ENCODE measurements around the gene VPS13A. TPM values are rescaled to one million over a fixed set of nuclear protein-coding genes. Genes with fewer than 3 reads are reported as not detected.

The VPS13A gene
- total and polyA plus RNA-seq, 4 donors = 2.4 to 45.1 (median 22.6) TPM

DNA sequence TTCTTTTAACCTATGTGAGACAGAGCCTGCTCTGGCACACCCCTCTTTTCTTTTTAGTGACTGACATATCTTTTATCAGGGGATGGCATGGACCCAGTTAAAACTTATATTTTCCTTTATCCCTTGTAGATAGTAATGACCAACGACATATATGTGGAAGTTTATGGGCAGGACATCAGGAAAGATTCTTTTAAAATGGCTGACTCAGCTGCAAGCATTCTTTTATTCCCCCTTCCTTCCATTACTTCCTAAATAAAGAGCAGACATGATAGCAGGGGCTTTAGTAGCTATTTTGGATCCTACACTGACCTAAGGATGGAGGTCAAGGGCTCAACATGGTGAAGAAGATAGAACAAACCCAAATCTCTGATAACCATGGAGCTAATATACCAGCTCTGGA, 25.0 kb upstream of the VPS13A start:
- Histone ChIP-seq H3K4me1 (ENCODE audit: control insufficient read depth in 4 of 4, insufficient read depth in 4 of 4, low read length in 3 of 4) (no peaks in the 10 kb centered on the region), H3K9ac (ENCODE audit: low read depth in 1 of 2, low read length in 2 of 2) (no peak overlapping the region), H3K36me3 (ENCODE audit: control insufficient read depth in 4 of 4, insufficient read depth in 3 of 4, low read depth in 1 of 4, low read length in 3 of 4) (no peaks in the 10 kb centered on the region), H3K27ac (ENCODE audit: low read depth in 1 of 2, low read length in 2 of 2) (no peak overlapping the region), H3K27me3 (ENCODE audit: control insufficient read depth in 4 of 4, insufficient read depth in 4 of 4, low read length in 3 of 4) (no peaks in the 10 kb centered on the region), H3K4me3 (ENCODE audit: low read depth in 1 of 3, low read length in 3 of 3) (no peak overlapping the region), H3K9me3 (ENCODE audit: control insufficient read depth in 4 of 4, low read length in 3 of 4) (no peaks in the 10 kb centered on the region)
- TF ChIP-seq, protein P1, sequence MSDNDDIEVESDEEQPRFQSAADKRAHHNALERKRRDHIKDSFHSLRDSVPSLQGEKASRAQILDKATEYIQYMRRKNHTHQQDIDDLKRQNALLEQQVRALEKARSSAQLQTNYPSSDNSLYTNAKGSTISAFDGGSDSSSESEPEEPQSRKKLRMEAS (IDR thresholded peaks at IDR 0.05) = no peak
- TF ChIP-seq, protein P2, sequence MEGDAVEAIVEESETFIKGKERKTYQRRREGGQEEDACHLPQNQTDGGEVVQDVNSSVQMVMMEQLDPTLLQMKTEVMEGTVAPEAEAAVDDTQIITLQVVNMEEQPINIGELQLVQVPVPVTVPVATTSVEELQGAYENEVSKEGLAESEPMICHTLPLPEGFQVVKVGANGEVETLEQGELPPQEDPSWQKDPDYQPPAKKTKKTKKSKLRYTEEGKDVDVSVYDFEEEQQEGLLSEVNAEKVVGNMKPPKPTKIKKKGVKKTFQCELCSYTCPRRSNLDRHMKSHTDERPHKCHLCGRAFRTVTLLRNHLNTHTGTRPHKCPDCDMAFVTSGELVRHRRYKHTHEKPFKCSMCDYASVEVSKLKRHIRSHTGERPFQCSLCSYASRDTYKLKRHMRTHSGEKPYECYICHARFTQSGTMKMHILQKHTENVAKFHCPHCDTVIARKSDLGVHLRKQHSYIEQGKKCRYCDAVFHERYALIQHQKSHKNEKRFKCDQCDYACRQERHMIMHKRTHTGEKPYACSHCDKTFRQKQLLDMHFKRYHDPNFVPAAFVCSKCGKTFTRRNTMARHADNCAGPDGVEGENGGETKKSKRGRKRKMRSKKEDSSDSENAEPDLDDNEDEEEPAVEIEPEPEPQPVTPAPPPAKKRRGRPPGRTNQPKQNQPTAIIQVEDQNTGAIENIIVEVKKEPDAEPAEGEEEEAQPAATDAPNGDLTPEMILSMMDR (IDR thresholded peaks at IDR 0.05; ENCODE audit: low read depth, low read length, missing input control) = no peak
- no peak for TF ChIP-seq NR2F2 (IDR thresholded peaks at IDR 0.05)
- no peak for TF ChIP-seq RAD21 (IDR thresholded peaks at IDR 0.05)
- TF ChIP-seq HNF4G (IDR thresholded peaks at IDR 0.05) = no peak
- TF ChIP-seq, protein P3, sequence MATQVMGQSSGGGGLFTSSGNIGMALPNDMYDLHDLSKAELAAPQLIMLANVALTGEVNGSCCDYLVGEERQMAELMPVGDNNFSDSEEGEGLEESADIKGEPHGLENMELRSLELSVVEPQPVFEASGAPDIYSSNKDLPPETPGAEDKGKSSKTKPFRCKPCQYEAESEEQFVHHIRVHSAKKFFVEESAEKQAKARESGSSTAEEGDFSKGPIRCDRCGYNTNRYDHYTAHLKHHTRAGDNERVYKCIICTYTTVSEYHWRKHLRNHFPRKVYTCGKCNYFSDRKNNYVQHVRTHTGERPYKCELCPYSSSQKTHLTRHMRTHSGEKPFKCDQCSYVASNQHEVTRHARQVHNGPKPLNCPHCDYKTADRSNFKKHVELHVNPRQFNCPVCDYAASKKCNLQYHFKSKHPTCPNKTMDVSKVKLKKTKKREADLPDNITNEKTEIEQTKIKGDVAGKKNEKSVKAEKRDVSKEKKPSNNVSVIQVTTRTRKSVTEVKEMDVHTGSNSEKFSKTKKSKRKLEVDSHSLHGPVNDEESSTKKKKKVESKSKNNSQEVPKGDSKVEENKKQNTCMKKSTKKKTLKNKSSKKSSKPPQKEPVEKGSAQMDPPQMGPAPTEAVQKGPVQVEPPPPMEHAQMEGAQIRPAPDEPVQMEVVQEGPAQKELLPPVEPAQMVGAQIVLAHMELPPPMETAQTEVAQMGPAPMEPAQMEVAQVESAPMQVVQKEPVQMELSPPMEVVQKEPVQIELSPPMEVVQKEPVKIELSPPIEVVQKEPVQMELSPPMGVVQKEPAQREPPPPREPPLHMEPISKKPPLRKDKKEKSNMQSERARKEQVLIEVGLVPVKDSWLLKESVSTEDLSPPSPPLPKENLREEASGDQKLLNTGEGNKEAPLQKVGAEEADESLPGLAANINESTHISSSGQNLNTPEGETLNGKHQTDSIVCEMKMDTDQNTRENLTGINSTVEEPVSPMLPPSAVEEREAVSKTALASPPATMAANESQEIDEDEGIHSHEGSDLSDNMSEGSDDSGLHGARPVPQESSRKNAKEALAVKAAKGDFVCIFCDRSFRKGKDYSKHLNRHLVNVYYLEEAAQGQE (IDR thresholded peaks at IDR 0.05) = no peak
- TF ChIP-seq, protein P4, sequence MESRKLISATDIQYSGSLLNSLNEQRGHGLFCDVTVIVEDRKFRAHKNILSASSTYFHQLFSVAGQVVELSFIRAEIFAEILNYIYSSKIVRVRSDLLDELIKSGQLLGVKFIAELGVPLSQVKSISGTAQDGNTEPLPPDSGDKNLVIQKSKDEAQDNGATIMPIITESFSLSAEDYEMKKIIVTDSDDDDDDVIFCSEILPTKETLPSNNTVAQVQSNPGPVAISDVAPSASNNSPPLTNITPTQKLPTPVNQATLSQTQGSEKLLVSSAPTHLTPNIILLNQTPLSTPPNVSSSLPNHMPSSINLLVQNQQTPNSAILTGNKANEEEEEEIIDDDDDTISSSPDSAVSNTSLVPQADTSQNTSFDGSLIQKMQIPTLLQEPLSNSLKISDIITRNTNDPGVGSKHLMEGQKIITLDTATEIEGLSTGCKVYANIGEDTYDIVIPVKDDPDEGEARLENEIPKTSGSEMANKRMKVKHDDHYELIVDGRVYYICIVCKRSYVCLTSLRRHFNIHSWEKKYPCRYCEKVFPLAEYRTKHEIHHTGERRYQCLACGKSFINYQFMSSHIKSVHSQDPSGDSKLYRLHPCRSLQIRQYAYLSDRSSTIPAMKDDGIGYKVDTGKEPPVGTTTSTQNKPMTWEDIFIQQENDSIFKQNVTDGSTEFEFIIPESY (IDR thresholded peaks at IDR 0.05) = no peak
- no peak for TF ChIP-seq GABPA (IDR thresholded peaks at IDR 0.05 in 1 of 2, conservative IDR thresholded peaks at IDR 0.05 in 1 of 2)
- no peak for TF ChIP-seq RXRA (IDR thresholded peaks at IDR 0.05)
- TF ChIP-seq, protein P5, sequence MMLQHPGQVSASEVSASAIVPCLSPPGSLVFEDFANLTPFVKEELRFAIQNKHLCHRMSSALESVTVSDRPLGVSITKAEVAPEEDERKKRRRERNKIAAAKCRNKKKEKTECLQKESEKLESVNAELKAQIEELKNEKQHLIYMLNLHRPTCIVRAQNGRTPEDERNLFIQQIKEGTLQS (IDR thresholded peaks at IDR 0.05) = no peak
- TF ChIP-seq TAF1 (conservative IDR thresholded peaks at IDR 0.05) = no peak
- TF ChIP-seq JUND (IDR thresholded peaks at IDR 0.05) = no peak
- no peak for TF ChIP-seq SP1 (IDR thresholded peaks at IDR 0.05)
- TF ChIP-seq HNF4A (conservative IDR thresholded peaks at IDR 0.05) = no peak
- TF ChIP-seq YY1 (IDR thresholded peaks at IDR 0.05) = no peak
- TF ChIP-seq FOXA2 (IDR thresholded peaks at IDR 0.05) = no peak
- no peak for TF ChIP-seq FOXA1 (IDR thresholded peaks at IDR 0.05)
- no peak for TF ChIP-seq EGR1 (IDR thresholded peaks at IDR 0.05; ENCODE audit: low read depth in 2 of 2)
- WGBS = 44% methylated on average over 1 of the region's 1 CpG
- DNase-seq (ENCODE audit: low spot score) = no peak

All from liver (tissue), 9 donors.